CD14-positive monocyte (primary cell): Measurements from ENCODE around the gene RNF17. TPM values are rescaled to one million over a fixed set of nuclear protein-coding genes. Genes with fewer than 3 reads are reported as not detected.

Experiments
- DNase-seq, 3 donors: peaks; one replicate each; pipeline ENCODE4 v3.0.0-alpha.2; 2011 to 2022
- H2AFZ ChIP-seq: 2 replicates; pipeline ENCODE4 v1.6.0; 2012; ENCODE audit warnings: mild to moderate bottlenecking, low read depth, low read length, inconsistent platforms; ENCODE audit not compliant: insufficient read depth, poor library complexity, severe bottlenecking
- H3K27ac ChIP-seq, 2 donors: 1 replicate in 1 of 2; 2 replicates in 1 of 2; pipeline ENCODE4 v1.5.1; 2012 to 2013; ENCODE audit warnings: low read length in 2 of 2, control low read depth in 1 of 2, inconsistent platforms in 1 of 2, low read depth in 1 of 2, mild to moderate bottlenecking in 1 of 2
- H3K27me3 ChIP-seq, 2 donors: one replicate each; pipeline versions ENCODE4 v1.6.0 to v1.6.1; 2011 to 2013; ENCODE audit warnings: low read length in 2 of 2; ENCODE audit not compliant: control insufficient read depth in 2 of 2, insufficient read depth in 2 of 2
- H3K36me3 ChIP-seq, 2 donors: replicated peaks in 1 of 2; 1 replicate in 1 of 2; 2 replicates in 1 of 2; pipeline versions ENCODE4 v1.5.1 to v1.6.1; 2012 to 2013; ENCODE audit warnings: low read length in 2 of 2, control low read depth in 1 of 2, inconsistent platforms in 1 of 2, mild to moderate bottlenecking in 1 of 2; ENCODE audit not compliant: insufficient read depth in 2 of 2, control insufficient read depth in 1 of 2
- H3K4me1 ChIP-seq, 2 donors: 1 replicate in 1 of 2; 2 replicates in 1 of 2; pipeline versions ENCODE4 v1.5.1 to v1.6.1; 2012 to 2013; ENCODE audit warnings: low read length in 2 of 2, control low read depth in 1 of 2, inconsistent platforms in 1 of 2, mild to moderate bottlenecking in 1 of 2, moderate library complexity in 1 of 2; ENCODE audit not compliant: insufficient read depth in 2 of 2, control insufficient read depth in 1 of 2
- H3K4me2 ChIP-seq: replicated peaks from 2 replicates; pipeline ENCODE3; 2012; ENCODE audit warnings: low read length, moderate library complexity, mild to moderate bottlenecking; ENCODE audit not compliant: poor library complexity, severe bottlenecking; ENCODE audit errors: extremely low read depth
- H3K4me3 ChIP-seq, 3 experiments: fragments of 200-600 bp in 1 of 3; sonication (generic) in 1 of 3; replicated peaks in 1 of 3; 1 replicate in 2 of 3; 2 replicates in 1 of 3; pipeline ENCODE4 v1.5.1; 2011 to 2013; ENCODE audit warnings: low read length in 3 of 3, mild to moderate bottlenecking in 3 of 3, control low read depth in 2 of 3, low read depth in 2 of 3, inconsistent platforms in 1 of 3, moderate library complexity in 1 of 3
- H3K79me2 ChIP-seq: 2 replicates; pipeline ENCODE4 v1.6.0; 2012; ENCODE audit warnings: mild to moderate bottlenecking, control low read depth, inconsistent platforms, low read length, moderate library complexity; ENCODE audit not compliant: insufficient read depth
- H3K9ac ChIP-seq: 2 replicates; pipeline ENCODE4 v1.6.0; 2017; ENCODE audit warnings: low read length, mild to moderate bottlenecking; ENCODE audit not compliant: insufficient read depth, poor library complexity, severe bottlenecking
- H3K9me3 ChIP-seq, 2 donors: replicated peaks in 1 of 2; 1 replicate in 1 of 2; 2 replicates in 1 of 2; pipeline versions ENCODE4 v1.5.1 to v1.6.1; 2012 to 2013; ENCODE audit warnings: low read length in 2 of 2, control low read depth in 1 of 2; ENCODE audit not compliant: control insufficient read depth in 1 of 2, insufficient read depth in 1 of 2
- H4K20me1 ChIP-seq: 2 replicates; pipeline ENCODE4 v1.6.0; 2012; ENCODE audit warnings: mild to moderate bottlenecking, low read length, control low read depth, moderate library complexity; ENCODE audit not compliant: insufficient read depth
- H3K27ac Mint-ChIP-seq, 7 donors: one replicate each; pipeline ENCODE4 v1.8.0; 2020; ENCODE audit warnings: mild to moderate bottlenecking in 7 of 7, mixed read lengths in 7 of 7, moderate library complexity in 6 of 7, inconsistent platforms in 2 of 7
- H3K27me3 Mint-ChIP-seq, 3 donors: one replicate each; pipeline ENCODE4 v1.8.0; 2021 to 2022; ENCODE audit warnings: low read depth in 3 of 3, mild to moderate bottlenecking in 3 of 3, mixed read lengths in 3 of 3, moderate library complexity in 3 of 3, inconsistent platforms in 1 of 3
- H3K36me3 Mint-ChIP-seq, 2 donors: one replicate each; pipeline ENCODE4 v1.8.0; 2020; ENCODE audit warnings: mixed read lengths in 2 of 2, inconsistent platforms in 1 of 2, mild to moderate bottlenecking in 1 of 2
- H3K4me1 Mint-ChIP-seq: one replicate; pipeline ENCODE4 v1.8.0; 2020; ENCODE audit warnings: mild to moderate bottlenecking, mixed read lengths
- H3K4me3 Mint-ChIP-seq, 2 donors: one replicate each; pipeline ENCODE4 v1.8.0; 2020; ENCODE audit warnings: mild to moderate bottlenecking in 2 of 2, mixed read lengths in 2 of 2, moderate library complexity in 1 of 2
- H3K9me3 Mint-ChIP-seq, 7 donors: one replicate each; pipeline ENCODE4 v1.8.0; 2020 to 2022; ENCODE audit warnings: mixed read lengths in 7 of 7, mild to moderate bottlenecking in 6 of 7, moderate library complexity in 6 of 7, inconsistent platforms in 2 of 7
- CTCF ChIP-seq: fragments of 200-600 bp; IDR thresholded peaks from one replicate; pipeline ENCODE4 v1.8.0; 2022; ENCODE audit warnings: antibody characterized with exemption, mild to moderate bottlenecking
- WGBS: methylation state at CpG from one replicate; pipeline ENCODE4 v1.1.5; 2013; ENCODE audit warnings: missing lambda C conversion rate; ENCODE audit not compliant: insufficient coverage; 5-methylcytosine and 5-hydroxymethylcytosine counted together
- intact Hi-C, 2 donors: fragments of 100-400 bp; cut with micrococcal nuclease; formaldehyde crosslinking; loops; one replicate each; pipeline versions ENCODE4 v1.15.0 to v1.15.1; 2023
- polyA plus RNA-seq, 3 donors: library from polyadenylated mRNA; depleted of rRNA in 1 of 3; unstranded in 2 of 3; stranded (reverse) in 1 of 3; fragments of 300-500 nt in 2 of 3; fragments of >200 nt in 1 of 3; fragmentation: Illumina TruSeq in 2 of 3; gene quantifications; 1 replicate in 2 of 3; 2 replicates in 1 of 3; pipeline ENCODE4 v1.2.3, GENCODE V29; 2012 to 2021

Gene RNF17
- polyA plus RNA-seq, 3 donors = not detected

- Histone ChIP-seq H3K4me3 (peak overlapping the region in 1 of 3 experiments; percentile 34), H3K4me1 (peaks cover 0 to 6% of the 10 kb centered on the region in 2 donors), H3K36me3 (no peaks in the 10 kb centered on the region), H3K27ac (no peak overlapping the region), H3K9ac (no peak overlapping the region), H3K79me2 (no peaks in the 10 kb centered on the region), H3K4me2 (peak overlapping the region; percentile 28), H4K20me1 (no peaks in the 10 kb centered on the region), H3K27me3 (peaks cover 10 to 48% of the 10 kb centered on the region in 2 donors), H2AFZ (no peak overlapping the region), H3K9me3 (peaks cover 0 to 16% of the 10 kb centered on the region in 2 donors)
- no peak for TF ChIP-seq CTCF
- DNase-seq = no peak
- H3K27me3 Mint-ChIP-seq = peaks cover 50 to 70% (median 55%) of the 10 kb centered on the region in 3 donors
- peak overlapping the region; percentile 68 to 85 for H3K4me3 Mint-ChIP-seq
- intact Hi-C loops = no loop called here
- WGBS = 1% methylated on average over 60 of the region's 61 CpGs
- no peak overlapping the region for H3K27ac Mint-ChIP-seq
- no peaks in the 10 kb centered on the region for H3K36me3 Mint-ChIP-seq
- peaks cover 12% of the 10 kb centered on the region for H3K4me1 Mint-ChIP-seq
- peaks cover 0 to 4% (median 0%) of the 10 kb centered on the region in 7 donors for H3K9me3 Mint-ChIP-seq
Observed at GRCh38 chr13:24747248-24748060, 16.5 kb upstream of the RNF17 start.

GRCh38 chr13:24748061-24748400, 15.9 kb upstream of the RNF17 start:
- Histone ChIP-seq H3K4me1 (peaks cover 0 to 6% of the 10 kb centered on the region in 2 donors), H3K9ac (no peak overlapping the region), H3K4me2 (peak overlapping the region; percentile 28), H3K27me3 (peaks cover 10 to 48% of the 10 kb centered on the region in 2 donors), H3K36me3 (no peaks in the 10 kb centered on the region), H4K20me1 (no peaks in the 10 kb centered on the region), H3K9me3 (peaks cover 0 to 16% of the 10 kb centered on the region in 2 donors), H3K27ac (no peak overlapping the region), H3K4me3 (peak overlapping the region in 1 of 3 experiments; percentile 34), H2AFZ (no peak overlapping the region), H3K79me2 (no peaks in the 10 kb centered on the region)
- H3K27me3 Mint-ChIP-seq = peaks cover 50 to 67% (median 55%) of the 10 kb centered on the region in 3 donors
- H3K27ac Mint-ChIP-seq = no peak overlapping the region
- peak overlapping the region in 1 of 2 donors; percentile 80 for H3K4me3 Mint-ChIP-seq
- intact Hi-C loops = no loop called here
- WGBS = 8% methylated on average over 8 of the region's 10 CpGs
- no peaks in the 10 kb centered on the region for H3K36me3 Mint-ChIP-seq
- no peak for DNase-seq
- H3K4me1 Mint-ChIP-seq = peaks cover 12% of the 10 kb centered on the region
- H3K9me3 Mint-ChIP-seq = peaks cover 0 to 4% (median 0%) of the 10 kb centered on the region in 7 donors
- no peak for TF ChIP-seq CTCF
